SKM-1 (cell line): Measurements from ENCODE around the gene ABCC11.

Experiments used
- DNase-seq: peaks from one replicate; lab custom pipeline; 2025; ENCODE audit not compliant: unreplicated experiment; lab: John Stamatoyannopoulos, UW

The ABCC11 gene

GRCh38 chr16:48133455-48134211 is 113.7 kb downstream of the ABCC11 start:
- no peak for DNase-seq

GRCh38 chr16:48132696-48133095 is 114.6 kb downstream of the ABCC11 start:
- DNase-seq = no peak

- no peak for DNase-seq
These were observed 116.0 kb downstream of the ABCC11 start for GRCh38 chr16:48131201-48131935.

- DNase-seq = no peak
These were observed 117.4 kb downstream of the ABCC11 start for GRCh38 chr16:48129926-48130325.

- DNase-seq = no peak
These were observed 118.6 kb downstream of the ABCC11 start for GRCh38 chr16:48128769-48129168.

GRCh38 chr16:48126801-48127644 is 120.3 kb downstream of the ABCC11 start:
- no peak for DNase-seq

GRCh38 chr16:48125888-48126287 is 121.5 kb downstream of the ABCC11 start:
- no peak for DNase-seq

GRCh38 chr16:48124266-48124665 is 123.1 kb downstream of the ABCC11 start:
- DNase-seq = no peak

- DNase-seq = no peak
These were observed 124.1 kb downstream of the ABCC11 start for GRCh38 chr16:48123104-48123788.

GRCh38 chr16:48121276-48121675 is 126.1 kb downstream of the ABCC11 start:
- DNase-seq = no peak

GRCh38 chr16:48118841-48119240 is 128.5 kb downstream of the ABCC11 start:
- no peak for DNase-seq

GRCh38 chr16:48117217-48118105 is 129.9 kb downstream of the ABCC11 start:
- DNase-seq = peak; percentile 22
